Thyroid gland (tissue), 4 donors: ENCODE data around the gene HIP1.

Experiments used
- POLR2A ChIP-seq, 2 donors: fragments of 450-650 bp; IDR thresholded peaks; one replicate each; pipeline ENCODE4 v1.6.1; 2017; ENCODE audit warnings: antibody characterized with exemption in 2 of 2, mild to moderate bottlenecking in 2 of 2, moderate library complexity in 1 of 2
- TF ChIP-seq, protein P1 (sequence below), 6 experiments: fragments of 200-600 bp in 3 of 6; fragments of 450-650 bp in 3 of 6; sonication (generic) in 3 of 6; IDR thresholded peaks; one replicate each; pipeline ENCODE4 v1.5.1; 2016 to 2019; ENCODE audit warnings: antibody characterized with exemption in 6 of 6, mild to moderate bottlenecking in 2 of 6, inconsistent platforms in 1 of 6, moderate library complexity in 1 of 6

DNA sequence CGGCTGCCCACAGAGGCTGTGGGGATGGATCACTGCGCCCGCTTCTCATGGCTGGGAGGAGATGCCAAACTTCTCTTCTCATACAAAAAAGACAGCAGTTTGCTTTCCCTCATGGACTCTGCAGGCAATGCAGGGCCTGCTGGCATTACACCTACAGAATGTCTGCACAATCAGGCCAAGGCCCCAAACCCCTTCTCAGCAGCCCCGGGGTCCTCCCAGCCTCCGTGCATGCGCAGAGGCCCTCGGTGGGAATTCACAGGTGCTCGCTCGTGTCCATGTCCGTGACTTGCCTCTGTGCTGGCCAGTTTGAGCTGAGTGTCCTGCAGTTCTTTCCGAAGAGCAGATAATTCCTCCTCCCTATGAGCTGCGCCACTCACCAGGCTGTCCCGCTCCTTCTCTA lies 183.0 kb downstream of the HIP1 start:
- TF ChIP-seq, protein P1, sequence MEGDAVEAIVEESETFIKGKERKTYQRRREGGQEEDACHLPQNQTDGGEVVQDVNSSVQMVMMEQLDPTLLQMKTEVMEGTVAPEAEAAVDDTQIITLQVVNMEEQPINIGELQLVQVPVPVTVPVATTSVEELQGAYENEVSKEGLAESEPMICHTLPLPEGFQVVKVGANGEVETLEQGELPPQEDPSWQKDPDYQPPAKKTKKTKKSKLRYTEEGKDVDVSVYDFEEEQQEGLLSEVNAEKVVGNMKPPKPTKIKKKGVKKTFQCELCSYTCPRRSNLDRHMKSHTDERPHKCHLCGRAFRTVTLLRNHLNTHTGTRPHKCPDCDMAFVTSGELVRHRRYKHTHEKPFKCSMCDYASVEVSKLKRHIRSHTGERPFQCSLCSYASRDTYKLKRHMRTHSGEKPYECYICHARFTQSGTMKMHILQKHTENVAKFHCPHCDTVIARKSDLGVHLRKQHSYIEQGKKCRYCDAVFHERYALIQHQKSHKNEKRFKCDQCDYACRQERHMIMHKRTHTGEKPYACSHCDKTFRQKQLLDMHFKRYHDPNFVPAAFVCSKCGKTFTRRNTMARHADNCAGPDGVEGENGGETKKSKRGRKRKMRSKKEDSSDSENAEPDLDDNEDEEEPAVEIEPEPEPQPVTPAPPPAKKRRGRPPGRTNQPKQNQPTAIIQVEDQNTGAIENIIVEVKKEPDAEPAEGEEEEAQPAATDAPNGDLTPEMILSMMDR (IDR thresholded peaks at IDR 0.05) = no peak
- no peak for TF ChIP-seq POLR2A (IDR thresholded peaks at IDR 0.05)
